VCaP (cell line): Measurements from ENCODE around the gene PADI3.

Source experiments
- H3K27ac ChIP-seq: fragments of 450-650 bp; 2 replicates; pipeline ENCODE4 v1.5.1; 2017
- TF ChIP-seq, protein P1 (sequence below): fragments of 450-650 bp; conservative IDR thresholded peaks from 2 replicates; pipeline ENCODE4 v1.5.1; 2017; ENCODE audit warnings: mild to moderate bottlenecking, moderate library complexity

PADI3 gene

GRCh38 chr1:17210176-17210575 is 38.7 kb upstream of the PADI3 start:
- TF ChIP-seq, protein P1, sequence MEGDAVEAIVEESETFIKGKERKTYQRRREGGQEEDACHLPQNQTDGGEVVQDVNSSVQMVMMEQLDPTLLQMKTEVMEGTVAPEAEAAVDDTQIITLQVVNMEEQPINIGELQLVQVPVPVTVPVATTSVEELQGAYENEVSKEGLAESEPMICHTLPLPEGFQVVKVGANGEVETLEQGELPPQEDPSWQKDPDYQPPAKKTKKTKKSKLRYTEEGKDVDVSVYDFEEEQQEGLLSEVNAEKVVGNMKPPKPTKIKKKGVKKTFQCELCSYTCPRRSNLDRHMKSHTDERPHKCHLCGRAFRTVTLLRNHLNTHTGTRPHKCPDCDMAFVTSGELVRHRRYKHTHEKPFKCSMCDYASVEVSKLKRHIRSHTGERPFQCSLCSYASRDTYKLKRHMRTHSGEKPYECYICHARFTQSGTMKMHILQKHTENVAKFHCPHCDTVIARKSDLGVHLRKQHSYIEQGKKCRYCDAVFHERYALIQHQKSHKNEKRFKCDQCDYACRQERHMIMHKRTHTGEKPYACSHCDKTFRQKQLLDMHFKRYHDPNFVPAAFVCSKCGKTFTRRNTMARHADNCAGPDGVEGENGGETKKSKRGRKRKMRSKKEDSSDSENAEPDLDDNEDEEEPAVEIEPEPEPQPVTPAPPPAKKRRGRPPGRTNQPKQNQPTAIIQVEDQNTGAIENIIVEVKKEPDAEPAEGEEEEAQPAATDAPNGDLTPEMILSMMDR = no peak
- no peak overlapping the region for H3K27ac ChIP-seq

DNA sequence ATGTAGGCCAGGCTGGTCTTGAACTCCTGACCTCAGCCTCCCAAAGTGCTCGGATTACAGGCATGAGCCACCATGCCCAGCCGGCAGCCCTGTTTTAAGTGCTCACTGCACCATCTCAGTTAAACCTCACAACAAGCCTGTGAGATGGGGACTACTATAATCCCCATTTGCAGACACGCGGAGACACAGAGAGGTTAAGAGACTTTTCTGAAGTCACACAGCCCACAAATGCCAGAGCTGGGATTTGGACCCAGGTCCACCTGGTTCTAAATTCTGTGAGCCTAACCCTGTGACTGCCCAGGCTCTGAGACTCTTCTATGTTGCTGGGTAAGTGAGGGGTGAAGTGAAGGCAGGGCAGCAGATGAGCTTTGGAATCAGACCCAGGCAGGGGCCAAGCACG is 37.5 kb upstream of the PADI3 start:
- TF ChIP-seq, protein P1 = no peak
- no peak overlapping the region for H3K27ac ChIP-seq

GRCh38 chr1:17212009-17212408 is 36.9 kb upstream of the PADI3 start:
- TF ChIP-seq, protein P1 = no peak
- H3K27ac ChIP-seq = no peak overlapping the region

DNA sequence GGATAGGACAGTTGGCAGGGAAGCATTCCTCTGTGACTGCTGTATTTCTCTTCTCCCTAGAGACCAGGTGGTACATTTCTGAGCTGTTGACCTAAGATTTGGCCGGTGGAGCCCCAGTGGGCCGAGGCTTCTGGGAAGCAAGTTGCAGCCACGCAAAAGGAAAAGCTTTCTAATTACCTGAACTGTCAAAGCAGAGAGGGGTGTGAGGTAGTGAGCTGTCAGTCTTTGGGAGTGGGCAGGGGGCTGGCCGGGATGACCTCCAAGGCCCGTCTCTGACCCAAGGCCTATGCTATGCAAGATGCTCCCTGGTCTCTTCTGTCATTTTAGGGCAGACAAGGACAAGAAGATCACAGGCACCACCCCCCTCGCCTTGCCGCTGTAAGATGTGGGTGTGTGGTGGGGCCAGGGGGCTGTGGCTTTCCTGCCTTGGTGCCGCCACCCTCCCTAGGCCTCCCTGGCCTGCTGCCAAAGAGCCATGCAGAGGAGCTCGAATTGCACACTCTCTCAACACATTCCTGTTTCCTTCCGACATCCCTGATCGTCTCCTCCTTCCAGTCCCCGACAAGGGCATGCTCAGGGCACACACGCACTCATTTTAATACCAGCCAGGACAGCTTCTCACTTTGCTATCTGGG is 36.3 kb upstream of the PADI3 start:
- TF ChIP-seq, protein P1 = no peak
- H3K27ac ChIP-seq = no peak overlapping the region

DNA sequence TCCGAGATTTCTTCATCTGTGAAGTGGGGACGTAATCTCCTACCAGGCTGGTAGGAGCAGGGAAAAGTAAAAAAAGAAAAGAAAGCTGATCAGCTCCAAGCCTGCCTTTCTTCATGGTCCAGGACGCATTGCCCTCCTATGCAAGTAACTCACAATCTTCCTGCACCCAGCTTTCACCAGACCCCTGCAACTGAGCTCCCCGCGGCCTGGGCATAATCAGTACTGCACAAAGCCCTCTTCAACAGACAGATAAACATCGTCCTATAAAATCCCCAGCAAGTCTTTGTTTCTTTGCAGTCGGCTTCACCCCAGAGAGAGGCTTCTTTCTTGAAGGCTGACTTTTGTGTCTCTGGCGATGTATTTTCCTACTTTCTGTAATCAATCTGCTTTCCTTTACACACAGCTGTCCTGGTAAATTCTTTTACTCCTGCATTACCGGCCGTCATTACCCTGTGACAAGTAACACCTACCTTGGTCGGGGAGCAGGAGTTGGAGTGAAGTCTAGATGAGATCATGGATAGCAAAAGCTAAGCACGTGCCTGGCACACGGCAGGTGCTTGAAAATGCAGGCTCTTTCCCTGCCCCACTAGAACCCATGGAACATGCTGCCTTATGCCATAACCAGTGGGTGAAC is 35.6 kb upstream of the PADI3 start:
- TF ChIP-seq, protein P1 = no peak
- no peak overlapping the region for H3K27ac ChIP-seq

DNA sequence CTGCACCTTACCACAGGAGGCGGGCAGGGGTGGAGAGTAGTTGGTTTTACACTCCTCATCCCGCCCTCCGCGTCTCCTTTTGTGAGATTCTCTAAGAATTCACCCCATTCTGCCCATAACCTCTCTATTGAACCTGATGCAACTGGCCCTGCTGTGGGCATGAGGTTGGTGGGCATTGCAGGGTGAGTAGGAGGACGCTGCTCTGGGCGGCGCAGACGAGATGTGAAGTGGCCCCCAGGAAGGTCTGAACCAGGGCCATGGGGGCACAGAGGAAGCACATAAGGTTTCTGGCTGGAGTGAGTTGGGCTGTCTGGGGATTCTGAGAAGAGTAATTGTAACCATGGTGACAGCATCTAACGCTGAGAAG is 35.1 kb upstream of the PADI3 start:
- no peak overlapping the region for H3K27ac ChIP-seq

DNA sequence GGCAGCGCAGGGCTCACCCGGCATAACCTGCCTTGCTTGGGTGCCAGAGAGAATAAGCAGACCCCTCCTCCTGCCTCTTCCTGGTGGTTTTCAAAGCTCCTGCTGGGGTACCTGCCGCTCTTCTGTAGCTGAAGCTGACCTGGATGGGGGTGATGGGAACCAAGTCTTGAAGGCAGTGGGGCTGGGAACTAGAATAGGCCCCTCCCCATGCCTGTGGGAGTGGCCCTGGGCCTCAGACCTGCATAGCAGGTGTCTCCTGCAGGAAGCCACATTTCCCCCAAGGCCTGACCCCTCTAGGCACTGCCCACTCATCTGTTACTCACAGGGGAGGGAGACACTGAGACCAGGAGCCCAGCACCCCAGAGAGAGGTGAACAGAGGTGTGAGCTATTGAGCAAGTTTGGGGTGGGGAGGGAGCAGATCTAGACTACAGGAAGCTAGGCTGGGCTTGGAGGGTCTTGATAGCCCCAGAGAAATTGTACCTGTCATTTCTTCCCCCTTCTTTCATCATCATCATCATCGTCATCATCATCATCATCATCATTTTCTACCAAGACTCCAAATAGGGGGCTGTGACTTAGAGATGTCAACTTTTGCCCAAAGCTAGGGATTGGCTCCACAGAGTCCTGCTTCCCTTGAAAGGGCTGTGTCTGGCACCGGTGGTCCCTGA is 33.9 kb upstream of the PADI3 start:
- TF ChIP-seq, protein P1 = no peak
- no peak overlapping the region for H3K27ac ChIP-seq

More for the DNA sequence above, 35.1 kb upstream of the PADI3 start:
- TF ChIP-seq, protein P1 = no peak
